PC-9 (cell line): ENCODE data around the gene FAM131B.

Source experiments
- EZH2 ChIP-seq: fragments of 200-600 bp; sonication (generic); IDR thresholded peaks from 2 replicates; pipeline ENCODE4 v1.8.0; 2017; ENCODE audit warnings: antibody characterized with exemption, low read depth
- TF ChIP-seq, protein P1 (sequence below): fragments of 200-600 bp; sonication (generic); conservative IDR thresholded peaks from 2 replicates; pipeline ENCODE4 v1.6.1; 2017; ENCODE audit warnings: mixed run types, antibody characterized with exemption, mild to moderate bottlenecking, moderate library complexity

DNA sequence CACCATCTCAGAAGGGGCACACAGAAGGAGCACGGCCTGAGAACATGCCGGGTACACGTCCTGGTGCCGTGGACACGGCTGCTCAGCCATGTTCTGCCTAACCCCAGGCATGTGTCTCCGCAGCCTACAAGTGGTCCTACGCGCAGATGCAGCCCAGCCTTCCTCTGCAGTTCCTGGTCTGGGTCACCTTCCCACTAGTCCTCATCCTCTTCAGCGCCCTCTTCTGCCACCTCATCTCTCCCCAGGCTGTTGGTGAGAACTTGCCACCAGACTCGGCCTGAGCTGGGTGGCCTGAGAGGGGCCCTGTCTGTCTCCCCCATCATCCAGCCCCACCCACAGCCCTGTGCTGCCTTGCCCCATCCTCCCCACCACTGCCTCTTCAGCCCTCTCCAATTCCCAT is 41.3 kb downstream of the FAM131B start:
- TF ChIP-seq, protein P1, sequence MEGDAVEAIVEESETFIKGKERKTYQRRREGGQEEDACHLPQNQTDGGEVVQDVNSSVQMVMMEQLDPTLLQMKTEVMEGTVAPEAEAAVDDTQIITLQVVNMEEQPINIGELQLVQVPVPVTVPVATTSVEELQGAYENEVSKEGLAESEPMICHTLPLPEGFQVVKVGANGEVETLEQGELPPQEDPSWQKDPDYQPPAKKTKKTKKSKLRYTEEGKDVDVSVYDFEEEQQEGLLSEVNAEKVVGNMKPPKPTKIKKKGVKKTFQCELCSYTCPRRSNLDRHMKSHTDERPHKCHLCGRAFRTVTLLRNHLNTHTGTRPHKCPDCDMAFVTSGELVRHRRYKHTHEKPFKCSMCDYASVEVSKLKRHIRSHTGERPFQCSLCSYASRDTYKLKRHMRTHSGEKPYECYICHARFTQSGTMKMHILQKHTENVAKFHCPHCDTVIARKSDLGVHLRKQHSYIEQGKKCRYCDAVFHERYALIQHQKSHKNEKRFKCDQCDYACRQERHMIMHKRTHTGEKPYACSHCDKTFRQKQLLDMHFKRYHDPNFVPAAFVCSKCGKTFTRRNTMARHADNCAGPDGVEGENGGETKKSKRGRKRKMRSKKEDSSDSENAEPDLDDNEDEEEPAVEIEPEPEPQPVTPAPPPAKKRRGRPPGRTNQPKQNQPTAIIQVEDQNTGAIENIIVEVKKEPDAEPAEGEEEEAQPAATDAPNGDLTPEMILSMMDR = no peak
- TF ChIP-seq EZH2 = no peak
